Measurements from ENCODE around the gene ALG2.

DNA sequence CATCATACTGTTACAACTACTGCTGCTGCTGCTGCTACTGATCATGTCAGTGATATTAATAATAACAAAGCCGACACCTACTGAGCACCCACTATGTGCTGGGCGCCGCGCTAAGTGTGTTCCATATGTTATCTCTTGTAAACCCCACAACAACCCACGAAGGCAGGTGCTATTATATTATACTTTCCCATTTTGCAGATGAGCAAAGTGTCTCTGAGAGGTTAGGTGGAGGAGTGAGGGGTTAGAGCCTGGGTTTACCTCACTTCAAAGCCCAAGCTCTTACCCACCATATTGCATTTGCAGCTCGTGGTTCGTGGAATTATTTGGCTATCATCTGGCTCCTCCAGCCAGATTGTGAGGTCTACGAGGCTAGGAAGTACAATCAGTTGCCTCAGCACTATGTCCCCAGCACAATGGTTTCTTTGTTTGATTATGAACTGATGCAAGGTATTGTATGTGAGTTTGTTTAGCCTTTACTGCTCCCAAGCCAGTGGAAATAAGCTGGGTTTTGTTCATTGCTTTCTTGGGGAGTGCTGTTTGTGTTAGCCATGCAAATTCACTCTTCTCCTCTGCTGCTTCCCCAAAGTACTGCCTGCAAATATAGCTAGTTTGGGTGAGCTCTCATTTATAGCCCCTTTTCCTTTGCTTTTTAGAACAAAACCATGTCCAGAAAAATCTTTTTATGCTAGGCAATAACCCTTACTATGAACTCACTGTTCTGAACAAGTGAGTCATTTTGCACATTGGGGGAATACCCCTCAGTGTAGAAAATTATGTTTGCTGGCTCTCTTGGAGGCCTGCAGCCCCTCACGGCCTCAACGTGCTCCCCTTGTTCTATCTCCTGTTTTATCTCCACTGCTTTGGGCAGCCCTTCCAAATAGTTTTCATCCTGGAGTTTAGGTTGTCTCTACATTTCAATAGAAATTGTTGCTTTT is 47.9 kb downstream of the ALG2 start:
- TF ChIP-seq, protein P1, sequence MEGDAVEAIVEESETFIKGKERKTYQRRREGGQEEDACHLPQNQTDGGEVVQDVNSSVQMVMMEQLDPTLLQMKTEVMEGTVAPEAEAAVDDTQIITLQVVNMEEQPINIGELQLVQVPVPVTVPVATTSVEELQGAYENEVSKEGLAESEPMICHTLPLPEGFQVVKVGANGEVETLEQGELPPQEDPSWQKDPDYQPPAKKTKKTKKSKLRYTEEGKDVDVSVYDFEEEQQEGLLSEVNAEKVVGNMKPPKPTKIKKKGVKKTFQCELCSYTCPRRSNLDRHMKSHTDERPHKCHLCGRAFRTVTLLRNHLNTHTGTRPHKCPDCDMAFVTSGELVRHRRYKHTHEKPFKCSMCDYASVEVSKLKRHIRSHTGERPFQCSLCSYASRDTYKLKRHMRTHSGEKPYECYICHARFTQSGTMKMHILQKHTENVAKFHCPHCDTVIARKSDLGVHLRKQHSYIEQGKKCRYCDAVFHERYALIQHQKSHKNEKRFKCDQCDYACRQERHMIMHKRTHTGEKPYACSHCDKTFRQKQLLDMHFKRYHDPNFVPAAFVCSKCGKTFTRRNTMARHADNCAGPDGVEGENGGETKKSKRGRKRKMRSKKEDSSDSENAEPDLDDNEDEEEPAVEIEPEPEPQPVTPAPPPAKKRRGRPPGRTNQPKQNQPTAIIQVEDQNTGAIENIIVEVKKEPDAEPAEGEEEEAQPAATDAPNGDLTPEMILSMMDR (conservative IDR thresholded peaks at IDR 0.05; ENCODE audit: low read depth, low read length) = no peak
- TF ChIP-seq EZH2 (IDR thresholded peaks at IDR 0.05; ENCODE audit: borderline replicate concordance, low read depth, low read length, poor library complexity, severe bottlenecking) = no peak
